Caco-2 (cell line): ENCODE data around the gene NOL12. TPM values are rescaled to one million over a fixed set of nuclear protein-coding genes. Genes with fewer than 3 reads are reported as not detected.

Source experiments
- BruUV-seq: library from RNA; stranded (reverse); fragments of 400-500 nt; replicated peaks from 2 replicates; lab custom pipeline; 2021; lab: Mats Ljungman, UMichigan
- CTCF ChIA-PET: fragments of 300-600 bp; sonication (Branson Sonifier 250); formaldehyde crosslinking; loops from one replicate; lab custom pipeline; 2022; ENCODE audit warnings: antibody characterized with exemption; lab: Charles Lee
- POLR2A ChIA-PET: fragments of 300-600 bp; sonication (Branson Sonifier 250); formaldehyde crosslinking; loops from one replicate; lab custom pipeline; 2022; ENCODE audit warnings: antibody characterized with exemption; lab: Charles Lee
- DNase-seq, 2 experiments: peaks; one replicate each; pipeline versions ENCODE4 v3.0.0 to v3.0.0-alpha.2; 2020 to 2022
- H3K27me3 ChIP-seq: replicated peaks from 2 replicates; pipeline ENCODE4 v1.6.0; 2011; ENCODE audit warnings: low read length; ENCODE audit not compliant: control insufficient read depth, insufficient read depth
- H3K36me3 ChIP-seq: 2 replicates; pipeline ENCODE4 v1.5.1; 2011; ENCODE audit warnings: low read length; ENCODE audit not compliant: control insufficient read depth, insufficient read depth
- H3K4me1 ChIP-seq: fragments of 250-450 bp; sonication (Bioruptor Pico); 2 replicates; pipeline ENCODE4 v1.5.1; 2020; ENCODE audit warnings: mild to moderate bottlenecking
- H3K4me3 ChIP-seq: 2 replicates; pipeline ENCODE4 v1.5.1; 2011; ENCODE audit warnings: low read depth, mild to moderate bottlenecking, control low read depth, low read length
- H3K9me3 ChIP-seq: fragments of 250-450 bp; sonication (Bioruptor Pico); 2 replicates; pipeline ENCODE4 v1.5.1; 2020; ENCODE audit warnings: mild to moderate bottlenecking, moderate library complexity
- H3K27ac Mint-ChIP-seq: one replicate; pipeline ENCODE4 v1.8.0; 2022; ENCODE audit warnings: mixed read lengths; ENCODE audit not compliant: unreplicated experiment
- H3K27me3 Mint-ChIP-seq: one replicate; pipeline ENCODE4 v1.8.0; 2022; ENCODE audit warnings: mixed read lengths; ENCODE audit not compliant: insufficient read depth, unreplicated experiment
- H3K36me3 Mint-ChIP-seq: one replicate; pipeline ENCODE4 v1.8.0; 2022; ENCODE audit warnings: mild to moderate bottlenecking, mixed read lengths; ENCODE audit not compliant: insufficient read depth, unreplicated experiment
- H3K4me1 Mint-ChIP-seq: one replicate; pipeline ENCODE4 v1.8.0; 2022; ENCODE audit warnings: low read depth, mixed read lengths; ENCODE audit not compliant: unreplicated experiment
- H3K4me3 Mint-ChIP-seq: one replicate; pipeline ENCODE4 v1.8.0; 2022; ENCODE audit warnings: mild to moderate bottlenecking, moderate library complexity, mixed read lengths; ENCODE audit not compliant: unreplicated experiment
- H3K9me3 Mint-ChIP-seq: one replicate; pipeline ENCODE4 v1.8.0; 2022; ENCODE audit warnings: mixed read lengths; ENCODE audit not compliant: unreplicated experiment
- intact Hi-C: fragments of 100-400 bp; cut with micrococcal nuclease; formaldehyde crosslinking; loops from one replicate; pipeline ENCODE4 v1.10.0; 2022; ENCODE audit not compliant: unreplicated experiment
- total RNA-seq: library from RNA; stranded (reverse); gene quantifications from 2 replicates; pipeline ENCODE4 v1.2.3, GENCODE V29; 2022
- TF ChIP-seq, protein P1 (sequence below), 2 experiments: fragments of 200-600 bp in 1 of 2; IDR thresholded peaks; 1 replicate in 1 of 2; 2 replicates in 1 of 2; pipeline versions ENCODE4 v1.5.1 to v1.8.0; 2011 to 2022; ENCODE audit warnings: antibody characterized with exemption in 1 of 2, control low read depth in 1 of 2, inconsistent platforms in 1 of 2, low read depth in 1 of 2, low read length in 1 of 2, mild to moderate bottlenecking in 1 of 2, moderate library complexity in 1 of 2; ENCODE audit not compliant: insufficient read depth in 1 of 2, severe bottlenecking in 1 of 2, unreplicated experiment in 1 of 2

The NOL12 gene
- total RNA-seq, 1 experiment from 2014 or later: 20.2 TPM

- H3K27ac Mint-ChIP-seq: no peak overlapping the region
- CTCF ChIA-PET: interaction anchor here (0.6 kb wide), 1 partner anchor 59 kb away, joined by 3 read pairs; no protein-coding TSS in a partner anchor
Measured at GRCh38 chr22:37711490-37711889, 25.3 kb downstream of the NOL12 start.

GRCh38 chr22:37713761-37714160, 27.6 kb downstream of the NOL12 start:
- H3K36me3 ChIP-seq: no peaks in the 10 kb centered on the region
- H3K4me1 ChIP-seq: no peaks in the 10 kb centered on the region
- BruUV-seq: no TSS peak
- no peaks in the 10 kb centered on the region for H3K9me3 ChIP-seq
- TF ChIP-seq, protein P1, sequence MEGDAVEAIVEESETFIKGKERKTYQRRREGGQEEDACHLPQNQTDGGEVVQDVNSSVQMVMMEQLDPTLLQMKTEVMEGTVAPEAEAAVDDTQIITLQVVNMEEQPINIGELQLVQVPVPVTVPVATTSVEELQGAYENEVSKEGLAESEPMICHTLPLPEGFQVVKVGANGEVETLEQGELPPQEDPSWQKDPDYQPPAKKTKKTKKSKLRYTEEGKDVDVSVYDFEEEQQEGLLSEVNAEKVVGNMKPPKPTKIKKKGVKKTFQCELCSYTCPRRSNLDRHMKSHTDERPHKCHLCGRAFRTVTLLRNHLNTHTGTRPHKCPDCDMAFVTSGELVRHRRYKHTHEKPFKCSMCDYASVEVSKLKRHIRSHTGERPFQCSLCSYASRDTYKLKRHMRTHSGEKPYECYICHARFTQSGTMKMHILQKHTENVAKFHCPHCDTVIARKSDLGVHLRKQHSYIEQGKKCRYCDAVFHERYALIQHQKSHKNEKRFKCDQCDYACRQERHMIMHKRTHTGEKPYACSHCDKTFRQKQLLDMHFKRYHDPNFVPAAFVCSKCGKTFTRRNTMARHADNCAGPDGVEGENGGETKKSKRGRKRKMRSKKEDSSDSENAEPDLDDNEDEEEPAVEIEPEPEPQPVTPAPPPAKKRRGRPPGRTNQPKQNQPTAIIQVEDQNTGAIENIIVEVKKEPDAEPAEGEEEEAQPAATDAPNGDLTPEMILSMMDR (IDR thresholded peaks at IDR 0.05; ENCODE audit: insufficient read depth in 1 of 2, low read depth in 1 of 2, low read length in 1 of 2, severe bottlenecking in 1 of 2, unreplicated experiment in 1 of 2): no peak
- no peak overlapping the region for H3K4me3 Mint-ChIP-seq
- ChIA-PET CTCF (no interaction called here), POLR2A (no interaction called here)
- H3K27me3 Mint-ChIP-seq: no peaks in the 10 kb centered on the region
- no peaks in the 10 kb centered on the region for H3K36me3 Mint-ChIP-seq
- no peak overlapping the region for H3K4me3 ChIP-seq
- DNase-seq: no peak
- H3K4me1 Mint-ChIP-seq: no peaks in the 10 kb centered on the region
- no peak overlapping the region for H3K27ac Mint-ChIP-seq
- H3K9me3 Mint-ChIP-seq: no peaks in the 10 kb centered on the region
- intact Hi-C loops: no loop called here
- no peaks in the 10 kb centered on the region for H3K27me3 ChIP-seq

More at GRCh38 chr22:37711490-37711889, 25.3 kb downstream of the NOL12 start:
- Histone ChIP-seq H3K4me3 (no peak overlapping the region), H3K4me1 (no peaks in the 10 kb centered on the region), H3K36me3 (no peaks in the 10 kb centered on the region), H3K9me3 (no peaks in the 10 kb centered on the region), H3K27me3 (no peaks in the 10 kb centered on the region)
- no peaks in the 10 kb centered on the region for H3K4me1 Mint-ChIP-seq
- no peaks in the 10 kb centered on the region for H3K9me3 Mint-ChIP-seq
- no TSS peak for BruUV-seq
- POLR2A ChIA-PET: no interaction called here
- no peak overlapping the region for H3K4me3 Mint-ChIP-seq
- H3K36me3 Mint-ChIP-seq: no peaks in the 10 kb centered on the region
- H3K27me3 Mint-ChIP-seq: no peaks in the 10 kb centered on the region
- no peak for DNase-seq
- intact Hi-C loops: no loop called here
- TF ChIP-seq, protein P1 (IDR thresholded peaks at IDR 0.05; ENCODE audit: insufficient read depth in 1 of 2, low read depth in 1 of 2, low read length in 1 of 2, severe bottlenecking in 1 of 2, unreplicated experiment in 1 of 2): no peak

DNA sequence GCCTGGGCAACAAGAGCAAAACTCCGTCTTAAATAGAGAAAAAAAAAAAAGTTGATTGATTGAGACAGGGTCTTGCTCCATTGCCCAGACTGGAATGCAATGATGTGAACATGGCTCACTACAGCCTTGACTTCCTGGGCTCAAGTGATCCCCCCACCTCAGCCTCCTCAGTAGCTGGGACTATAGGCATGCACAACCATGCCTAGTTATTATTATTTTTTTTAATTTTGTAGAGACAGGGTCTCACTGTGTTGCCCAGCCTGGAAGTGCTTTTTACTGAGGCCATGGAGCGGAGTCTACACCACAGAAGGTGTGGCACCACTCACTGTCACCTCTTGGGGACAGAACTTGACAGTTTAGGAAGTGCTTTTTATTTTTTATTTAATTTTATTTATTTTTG, 28.5 kb downstream of the NOL12 start:
- Histone ChIP-seq H3K4me1 (no peaks in the 10 kb centered on the region), H3K4me3 (no peak overlapping the region), H3K9me3 (no peaks in the 10 kb centered on the region), H3K36me3 (no peaks in the 10 kb centered on the region), H3K27me3 (no peaks in the 10 kb centered on the region)
- H3K4me1 Mint-ChIP-seq: no peaks in the 10 kb centered on the region
- no peak overlapping the region for H3K27ac Mint-ChIP-seq
- TF ChIP-seq, protein P1 (IDR thresholded peaks at IDR 0.05; ENCODE audit: insufficient read depth in 1 of 2, low read depth in 1 of 2, low read length in 1 of 2, severe bottlenecking in 1 of 2, unreplicated experiment in 1 of 2): no peak
- H3K4me3 Mint-ChIP-seq: no peak overlapping the region
- no peaks in the 10 kb centered on the region for H3K36me3 Mint-ChIP-seq
- ChIA-PET CTCF (interaction anchor here (1.0 kb wide), 1 partner anchor 73 kb away, joined by 3 read pairs; no protein-coding TSS in a partner anchor), POLR2A (no interaction called here)
- H3K9me3 Mint-ChIP-seq: no peaks in the 10 kb centered on the region
- intact Hi-C loops: no loop called here
- no peaks in the 10 kb centered on the region for H3K27me3 Mint-ChIP-seq
- no TSS peak for BruUV-seq
- DNase-seq: no peak
